Activated CD8-positive, alpha-beta T cell treated with anti-CD3 and anti-CD28 coated beads for 36 hours (primary cell): ENCODE measurements around the gene ABCA7. TPM values are rescaled to one million over a fixed set of nuclear protein-coding genes. Genes with fewer than 3 reads are reported as not detected.

Experiments
- ATAC-seq: fragments of 200-7000 bp; cut with Tn5 transposase; one replicate; pipeline ENCODE4 v1.10.0; 2021; ENCODE audit warnings: mild to moderate bottlenecking, moderate library complexity
- CTCF ChIA-PET: fragments of 350-600 bp; sonication (Branson Sonifier 250); formaldehyde crosslinking; loops from one replicate; lab custom pipeline; 2021; ENCODE audit warnings: antibody characterized with exemption; lab: Charles Lee
- POLR2A ChIA-PET: fragments of 350-600 bp; sonication (Branson Sonifier 250); formaldehyde crosslinking; loops from one replicate; lab custom pipeline; 2021; ENCODE audit warnings: antibody characterized with exemption; lab: Charles Lee
- DNase-seq: peaks from one replicate; pipeline ENCODE4 v3.0.0-alpha.2; 2020
- H3K27ac Mint-ChIP-seq: one replicate; pipeline ENCODE4 v1.8.0; 2021; ENCODE audit warnings: mild to moderate bottlenecking, mixed read lengths
- H3K27me3 Mint-ChIP-seq: one replicate; pipeline ENCODE4 v1.8.0; 2021; ENCODE audit warnings: mixed read lengths
- H3K36me3 Mint-ChIP-seq: one replicate; pipeline ENCODE4 v1.8.0; 2021; ENCODE audit warnings: low read depth, mixed read lengths
- H3K4me1 Mint-ChIP-seq: one replicate; pipeline ENCODE4 v1.8.0; 2021; ENCODE audit warnings: low read depth, mixed read lengths
- H3K4me3 Mint-ChIP-seq: one replicate; pipeline ENCODE4 v1.8.0; 2021; ENCODE audit warnings: mild to moderate bottlenecking, moderate library complexity, mixed read lengths
- H3K9me3 Mint-ChIP-seq: one replicate; pipeline ENCODE4 v1.8.0; 2021; ENCODE audit warnings: mixed read lengths
- intact Hi-C: fragments of 100-400 bp; cut with micrococcal nuclease; formaldehyde crosslinking; loops from one replicate; pipeline ENCODE4 v1.10.0; 2022
- total RNA-seq, 2 experiments: library from RNA; stranded (reverse); gene quantifications; one replicate each; pipeline ENCODE4 v1.2.3, GENCODE V29; 2021
- TF ChIP-seq, protein P1 (sequence below): fragments of 200-600 bp; IDR thresholded peaks from one replicate; pipeline ENCODE4 v1.8.0; 2022; ENCODE audit warnings: antibody characterized with exemption, mild to moderate bottlenecking

ABCA7 gene
- total RNA-seq, 2 experiments from 2014 or later, result 14.0 to 14.6 TPM

DNA sequence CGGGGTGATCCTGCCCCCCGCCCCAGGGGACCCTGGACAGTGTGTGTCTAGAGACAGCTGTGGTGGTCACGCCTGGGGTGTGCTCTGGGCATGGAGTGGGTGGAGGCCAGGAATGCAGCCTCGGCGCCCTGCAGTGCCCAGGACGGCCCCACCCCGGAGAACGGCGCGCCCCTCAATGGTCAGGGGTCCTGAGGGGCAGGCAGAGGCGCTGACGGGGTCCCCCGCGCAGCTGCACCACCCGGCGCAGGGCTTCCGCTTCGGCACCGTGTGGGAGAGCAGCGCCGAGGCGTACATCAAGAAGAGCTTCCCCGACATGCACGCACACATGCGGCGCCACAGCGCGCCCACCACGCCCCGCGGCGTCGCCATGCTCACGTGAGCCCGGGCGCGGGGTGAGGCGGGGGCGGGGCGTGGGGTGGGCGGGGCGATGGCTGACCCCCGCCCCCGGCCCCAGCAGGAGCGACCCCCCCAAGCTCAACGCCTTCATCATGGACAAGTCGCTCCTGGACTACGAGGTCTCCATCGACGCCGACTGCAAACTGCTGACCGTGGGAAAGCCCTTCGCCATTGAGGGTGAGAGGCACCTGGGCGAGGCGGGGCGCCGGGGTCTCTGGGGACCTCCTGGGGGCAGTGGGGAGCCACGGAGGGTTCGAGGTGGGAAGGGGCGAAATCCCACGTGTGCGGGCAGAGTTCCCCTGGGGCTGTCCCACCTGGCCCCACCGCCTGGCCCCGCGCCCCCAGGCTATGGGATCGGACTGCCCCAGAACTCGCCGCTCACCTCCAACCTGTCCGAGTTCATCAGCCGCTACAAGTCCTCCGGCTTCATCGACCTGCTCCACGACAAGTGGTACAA lies 32.3 kb upstream of the ABCA7 start:
- POLR2A ChIA-PET, result no interaction called here
- DNase-seq, result no peak
- Mint-ChIP-seq H3K9me3 (no peaks in the 10 kb centered on the region), H3K36me3 (peaks cover 5% of the 10 kb centered on the region), H3K27ac (no peak overlapping the region), H3K4me3 (no peak overlapping the region), H3K4me1 (no peaks in the 10 kb centered on the region), H3K27me3 (peaks cover 1% of the 10 kb centered on the region)
- CTCF ChIA-PET, result interaction anchor here (0.7 to 1.1 kb wide), 2 partner anchors 10 to 113 kb away, joined by 3 to 4 read pairs; no protein-coding TSS in a partner anchor
- intact Hi-C loops, result no loop called here
- TF ChIP-seq, protein P1, sequence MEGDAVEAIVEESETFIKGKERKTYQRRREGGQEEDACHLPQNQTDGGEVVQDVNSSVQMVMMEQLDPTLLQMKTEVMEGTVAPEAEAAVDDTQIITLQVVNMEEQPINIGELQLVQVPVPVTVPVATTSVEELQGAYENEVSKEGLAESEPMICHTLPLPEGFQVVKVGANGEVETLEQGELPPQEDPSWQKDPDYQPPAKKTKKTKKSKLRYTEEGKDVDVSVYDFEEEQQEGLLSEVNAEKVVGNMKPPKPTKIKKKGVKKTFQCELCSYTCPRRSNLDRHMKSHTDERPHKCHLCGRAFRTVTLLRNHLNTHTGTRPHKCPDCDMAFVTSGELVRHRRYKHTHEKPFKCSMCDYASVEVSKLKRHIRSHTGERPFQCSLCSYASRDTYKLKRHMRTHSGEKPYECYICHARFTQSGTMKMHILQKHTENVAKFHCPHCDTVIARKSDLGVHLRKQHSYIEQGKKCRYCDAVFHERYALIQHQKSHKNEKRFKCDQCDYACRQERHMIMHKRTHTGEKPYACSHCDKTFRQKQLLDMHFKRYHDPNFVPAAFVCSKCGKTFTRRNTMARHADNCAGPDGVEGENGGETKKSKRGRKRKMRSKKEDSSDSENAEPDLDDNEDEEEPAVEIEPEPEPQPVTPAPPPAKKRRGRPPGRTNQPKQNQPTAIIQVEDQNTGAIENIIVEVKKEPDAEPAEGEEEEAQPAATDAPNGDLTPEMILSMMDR, result no peak
- ATAC-seq, result no peak

DNA sequence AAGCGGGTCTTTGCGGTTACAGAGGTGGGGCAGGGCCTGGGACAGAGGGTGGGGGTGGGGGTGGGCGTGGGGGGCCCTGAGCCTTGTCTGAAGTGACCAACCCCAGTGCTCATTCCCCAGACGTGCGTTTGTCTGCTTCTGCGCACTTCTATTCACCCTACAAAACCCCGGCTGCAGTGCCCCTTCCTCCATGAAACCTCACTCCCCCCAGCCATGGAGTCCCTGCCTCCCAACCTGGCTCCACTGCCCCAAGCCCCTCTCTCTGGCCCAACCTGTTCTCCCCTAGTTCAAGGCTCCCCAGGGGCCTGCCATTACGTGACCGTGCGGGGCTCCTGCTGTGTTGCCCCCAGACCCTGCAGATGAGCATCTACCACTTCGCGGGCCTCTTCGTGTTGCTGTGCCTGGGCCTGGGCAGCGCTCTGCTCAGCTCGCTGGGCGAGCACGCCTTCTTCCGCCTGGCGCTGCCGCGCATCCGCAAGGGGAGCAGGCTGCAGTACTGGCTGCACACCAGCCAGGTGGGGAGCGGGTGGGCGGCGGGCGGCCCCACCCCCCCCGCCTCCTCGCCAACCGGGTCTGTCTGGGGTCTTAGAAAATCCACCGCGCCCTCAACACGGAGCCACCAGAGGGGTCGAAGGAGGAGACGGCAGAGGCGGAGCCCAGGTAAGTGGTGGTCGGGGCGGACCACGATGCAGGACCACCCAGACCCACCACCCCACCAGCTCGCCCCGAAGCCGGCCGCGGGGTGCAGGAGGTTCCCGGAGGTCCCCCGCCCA lies 31.5 kb upstream of the ABCA7 start:
- Mint-ChIP-seq H3K4me3 (no peak overlapping the region), H3K4me1 (no peaks in the 10 kb centered on the region), H3K36me3 (peaks cover 5% of the 10 kb centered on the region), H3K9me3 (no peaks in the 10 kb centered on the region), H3K27ac (no peak overlapping the region), H3K27me3 (no peaks in the 10 kb centered on the region)
- POLR2A ChIA-PET, result no interaction called here
- intact Hi-C loops, result no loop called here
- no peak for DNase-seq
- CTCF ChIA-PET, result interaction anchor here (1.1 kb wide), 1 partner anchor 114 kb away, joined by 4 read pairs; no protein-coding TSS in a partner anchor
- TF ChIP-seq, protein P1, result no peak
- no peak for ATAC-seq

DNA sequence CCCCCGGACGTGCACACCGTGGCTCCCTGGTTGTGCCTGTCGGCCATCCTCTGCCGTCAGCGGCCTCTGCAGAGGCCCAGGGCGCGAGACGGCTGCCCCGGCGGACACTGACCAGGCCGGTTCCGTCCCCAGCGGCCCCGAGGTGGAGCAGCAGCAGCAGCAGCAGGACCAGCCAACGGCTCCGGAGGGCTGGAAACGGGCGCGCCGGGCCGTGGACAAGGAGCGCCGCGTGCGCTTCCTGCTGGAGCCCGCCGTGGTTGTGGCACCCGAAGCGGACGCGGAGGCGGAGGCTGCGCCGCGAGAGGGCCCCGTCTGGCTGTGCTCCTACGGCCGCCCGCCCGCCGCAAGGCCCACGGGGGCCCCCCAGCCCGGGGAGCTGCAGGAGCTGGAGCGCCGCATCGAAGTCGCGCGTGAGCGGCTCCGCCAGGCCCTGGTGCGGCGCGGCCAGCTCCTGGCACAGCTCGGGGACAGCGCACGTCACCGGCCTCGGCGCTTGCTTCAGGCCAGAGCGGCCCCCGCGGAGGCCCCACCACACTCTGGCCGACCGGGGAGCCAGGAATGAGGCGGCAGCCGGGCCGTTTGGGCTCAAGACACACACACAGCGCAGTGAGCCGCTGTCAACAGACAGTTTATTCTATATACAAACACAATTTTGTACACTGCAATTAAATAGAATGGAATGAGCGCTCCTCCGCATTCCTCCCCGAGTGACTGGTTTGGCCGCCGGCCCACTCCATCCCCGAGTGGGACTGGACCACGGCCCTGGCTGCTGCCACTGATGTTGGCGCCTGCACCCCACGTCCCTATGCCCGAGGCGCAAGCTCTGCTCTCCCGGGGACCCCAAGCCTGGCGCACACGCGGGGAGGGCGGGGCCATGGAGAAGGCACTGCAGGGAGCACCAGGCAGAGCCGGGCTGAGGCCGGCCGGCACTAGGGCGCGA lies 30.6 kb upstream of the ABCA7 start:
- POLR2A ChIA-PET, result interaction anchor here (0.5 to 1.5 kb wide), 3 partner anchors 11 to 161 kb away, joined by 3 to 4 read pairs (median 3); no protein-coding TSS in a partner anchor
- peaks cover 5% of the 10 kb centered on the region for H3K36me3 Mint-ChIP-seq

GRCh38 chr19:1009981-1010538 lies 29.8 kb upstream of the ABCA7 start:
- TF ChIP-seq, protein P1, result no peak
- intact Hi-C loops, result no loop called here
- Mint-ChIP-seq H3K9me3 (no peaks in the 10 kb centered on the region), H3K36me3 (peaks cover 5% of the 10 kb centered on the region), H3K27me3 (no peaks in the 10 kb centered on the region), H3K4me3 (no peak overlapping the region), H3K27ac (no peak overlapping the region), H3K4me1 (peaks cover 2% of the 10 kb centered on the region)
- DNase-seq (no peak), ATAC-seq (no peak)
- CTCF ChIA-PET, result interaction anchor here (1.1 to 1.3 kb wide), 2 partner anchors 9 kb away, joined by 3 read pairs; no protein-coding TSS in a partner anchor
- POLR2A ChIA-PET, result interaction anchor here (0.5 to 1.5 kb wide), 3 partner anchors 10 to 162 kb away, joined by 3 to 4 read pairs (median 3); no protein-coding TSS in a partner anchor

More for the DNA sequence above, 30.6 kb upstream of the ABCA7 start:
- Mint-ChIP-seq H3K27ac (no peak overlapping the region), H3K4me3 (no peak overlapping the region), H3K9me3 (no peaks in the 10 kb centered on the region), H3K4me1 (peaks cover 2% of the 10 kb centered on the region), H3K27me3 (no peaks in the 10 kb centered on the region)
- CTCF ChIA-PET, result interaction anchor here (1.1 to 1.3 kb wide), 2 partner anchors 8 to 10 kb away, joined by 3 read pairs; no protein-coding TSS in a partner anchor
- ATAC-seq, result no peak
- DNase-seq, result no peak
- intact Hi-C loops, result no loop called here
- TF ChIP-seq, protein P1, result no peak
